HCT116 (cell line): ENCODE measurements around the gene CTNNA2. TPM values are rescaled to one million over a fixed set of nuclear protein-coding genes. Genes with fewer than 3 reads are reported as not detected.
A peak's percentile ranks its signal among the peaks of the same experiment; 100 is the strongest.

ENCODE experiments used
- ATAC-seq: fragments of 200-7000 bp; cut with Tn5 transposase; 2 replicates; pipeline ENCODE4 v1.9.1; 2020; ENCODE audit warnings: mild to moderate bottlenecking, moderate library complexity
- Bru-seq: library from RNA; stranded (reverse); fragments of 400-500 nt; gene quantifications from one replicate; lab custom pipeline; 2021; lab: Mats Ljungman, UMichigan
- BruChase-seq, 2 experiments: library from RNA; stranded (reverse); fragments of 400-500 nt; gene quantifications; one replicate each; lab custom pipeline; 2021; lab: Mats Ljungman, UMichigan
- BruUV-seq: library from RNA; stranded (reverse); fragments of 400-500 nt; replicated peaks from 2 replicates; lab custom pipeline; 2021; lab: Mats Ljungman, UMichigan
- CTCF ChIA-PET: fragments of 300-600 bp; sonication (Branson Sonifier 250); formaldehyde crosslinking; loops from one replicate; lab custom pipeline; 2021; ENCODE audit warnings: antibody characterized with exemption; lab: Charles Lee
- POLR2A ChIA-PET: fragments of 300-600, 350-600 bp; sonication (Branson Sonifier 250); formaldehyde crosslinking; loops from one replicate; lab custom pipeline; 2021; ENCODE audit warnings: antibody characterized with exemption; lab: Charles Lee
- RAD21 ChIA-PET, 2 experiments: fragments of 300-600 bp; sonication (Branson Sonifier 250); formaldehyde crosslinking; loops; one replicate each; lab custom pipeline; 2023; ENCODE audit warnings: low total read pairs in 2 of 2; ENCODE audit not compliant: uncharacterized antibody in 2 of 2, unreplicated experiment in 2 of 2, low non-redundant PET in 1 of 2; lab: Charles Lee
- DNase-seq: peaks from one replicate; pipeline ENCODE4 v3.0.0-alpha.2; 2010; ENCODE audit warnings: low read depth, low spot score
- H2AFZ ChIP-seq: fragments of 200-600 bp; shearing (Covaris generic), sonication (generic); 2 replicates; pipeline ENCODE4 v1.6.1; 2017; ENCODE audit warnings: low read depth, mixed run types, mixed read lengths, antibody characterized with exemption, low read length; ENCODE audit not compliant: poor library complexity, severe bottlenecking
- H3K27ac ChIP-seq: 2 replicates; pipeline ENCODE4 v1.5.1; 2012; ENCODE audit warnings: low read depth, low read length
- H3K27me3 ChIP-seq: fragments of 200-600 bp; sonication (generic); 2 replicates; pipeline ENCODE4 v1.6.1; 2016; ENCODE audit warnings: mixed run types, low read length, mixed read lengths; ENCODE audit not compliant: insufficient read depth
- H3K36me3 ChIP-seq, 2 experiments: fragments of 200-500 bp in 1 of 2; fragments of 200-600 bp in 1 of 2; sonication (Bioruptor generic) in 1 of 2; sonication (generic) in 1 of 2; 2 replicates each; pipeline versions ENCODE4 v1.5.1 to v1.6.1; 2014 to 2016; ENCODE audit warnings: low read length in 2 of 2, inconsistent platforms in 1 of 2, mixed read lengths in 1 of 2, mixed run types in 1 of 2; ENCODE audit not compliant: insufficient read depth in 2 of 2, control insufficient read depth in 1 of 2
- H3K4me1 ChIP-seq, 2 experiments: fragments of 200-600 bp in 1 of 2; sonication (generic) in 1 of 2; 2 replicates each; pipeline versions ENCODE4 v1.5.1 to v1.6.1; 2012 to 2017; ENCODE audit warnings: low read length in 2 of 2, inconsistent platforms in 1 of 2, mild to moderate bottlenecking in 1 of 2, mixed read lengths in 1 of 2, mixed run types in 1 of 2, moderate library complexity in 1 of 2; ENCODE audit not compliant: insufficient read depth in 2 of 2, control insufficient read depth in 1 of 2
- H3K4me2 ChIP-seq: fragments of 200-600 bp; sonication (generic); 2 replicates; pipeline ENCODE4 v1.6.1; 2017; ENCODE audit warnings: mixed run types, low read length, mixed read lengths
- H3K4me3 ChIP-seq, 2 experiments: fragments of 200-600 bp in 1 of 2; sonication (generic) in 1 of 2; replicated peaks in 1 of 2; 2 replicates each; pipeline ENCODE4 v1.5.1; 2011 to 2016; ENCODE audit warnings: low read length in 2 of 2, control low read depth in 1 of 2, low read depth in 1 of 2, mild to moderate bottlenecking in 1 of 2, mixed read lengths in 1 of 2, mixed run types in 1 of 2
- H3K79me2 ChIP-seq: fragments of 200-600 bp; sonication (generic); 2 replicates; pipeline ENCODE4 v1.6.1; 2017; ENCODE audit warnings: mild to moderate bottlenecking, mixed run types, low read length, moderate library complexity, mixed read lengths; ENCODE audit not compliant: insufficient read depth
- H3K9ac ChIP-seq: fragments of 200-600 bp; sonication (generic); 2 replicates; pipeline ENCODE4 v1.6.1; 2016; ENCODE audit warnings: low read length, mixed read lengths
- H3K9me2 ChIP-seq: fragments of 200-600 bp; sonication (generic), shearing (Covaris generic); 2 replicates; pipeline ENCODE4 v1.6.1; 2017; ENCODE audit warnings: mixed run types, mild to moderate bottlenecking, moderate library complexity; ENCODE audit not compliant: insufficient read depth
- H3K9me3 ChIP-seq, 2 experiments: fragments of 200-500 bp in 1 of 2; fragments of 200-600 bp in 1 of 2; sonication (Bioruptor generic) in 1 of 2; sonication (generic) in 1 of 2; 2 replicates each; pipeline ENCODE4 v1.6.1; 2014 to 2017; ENCODE audit warnings: low read length in 2 of 2, mixed read lengths in 2 of 2, inconsistent platforms in 1 of 2, low read depth in 1 of 2, mild to moderate bottlenecking in 1 of 2, mixed run types in 1 of 2, moderate library complexity in 1 of 2; ENCODE audit not compliant: control insufficient read depth in 1 of 2, insufficient read depth in 1 of 2
- H4K20me1 ChIP-seq: fragments of 200-600 bp; sonication (generic), shearing (Covaris generic); 2 replicates; pipeline ENCODE4 v1.6.1; 2017; ENCODE audit warnings: mixed run types, mild to moderate bottlenecking, moderate library complexity; ENCODE audit not compliant: insufficient read depth
- CBX3 ChIP-seq: IDR thresholded peaks from 2 replicates; pipeline ENCODE4 v1.6.1; 2012; ENCODE audit warnings: low read depth
- EZH2 ChIP-seq: fragments of 200-600 bp; sonication (generic); IDR thresholded peaks from 2 replicates; pipeline ENCODE4 v1.6.1; 2017; ENCODE audit warnings: antibody characterized with exemption, mixed run types
- EZH2phosphoT487 ChIP-seq: fragments of 200-600 bp; IDR thresholded peaks from 2 replicates; pipeline ENCODE4 v1.6.1; 2018; ENCODE audit warnings: antibody characterized with exemption, borderline replicate concordance
- FOSL1 ChIP-seq: IDR thresholded peaks from 2 replicates; pipeline ENCODE4 v1.6.1; 2012; ENCODE audit warnings: low read depth
- JUND ChIP-seq: IDR thresholded peaks from 2 replicates; pipeline ENCODE4 v1.6.1; 2012
- MAX ChIP-seq: IDR thresholded peaks from 2 replicates; pipeline ENCODE4 v1.6.1; 2012
- RAD21 ChIP-seq: IDR thresholded peaks from 2 replicates; pipeline ENCODE4 v1.6.1; 2012; ENCODE audit warnings: low read depth, mild to moderate bottlenecking
- SIN3A ChIP-seq: IDR thresholded peaks from 2 replicates; pipeline ENCODE4 v1.6.1; 2012; ENCODE audit warnings: low read depth
- SP1 ChIP-seq: IDR thresholded peaks from 2 replicates; pipeline ENCODE4 v1.6.1; 2012; ENCODE audit warnings: low read depth
- TCF7L2 ChIP-seq: IDR thresholded peaks from 2 replicates; pipeline ENCODE4 v1.7.0; 2011; ENCODE audit warnings: borderline replicate concordance, inconsistent platforms; ENCODE audit not compliant: insufficient read depth, insufficient read length; ENCODE audit errors: extremely low read depth
- ZFX ChIP-seq: fragments of 450-650 bp; IDR thresholded peaks from 2 replicates; pipeline ENCODE4 v1.6.1; 2017
- ZNF274 ChIP-seq: fragments of 200-500 bp; sonication (Bioruptor generic); IDR thresholded peaks from 2 replicates; pipeline ENCODE4 v1.6.1; 2014; ENCODE audit warnings: mild to moderate bottlenecking, low read depth, low read length, inconsistent platforms
- intact Hi-C: fragments of 100-400 bp; cut with micrococcal nuclease; formaldehyde crosslinking; loops from 2 replicates; pipeline ENCODE4 v1.10.0; 2022
- long read RNA-seq: library from polyadenylated mRNA; unstranded; transcript quantifications from one replicate; pipeline ENCODE4 v2.0.0, GENCODE V29; 2021; ENCODE audit not compliant: unreplicated experiment
- polyA plus RNA-seq: library from polyadenylated mRNA; unstranded; fragments of >200 nt; gene quantifications from 2 replicates; pipeline ENCODE4 v1.2.1, GENCODE V29; 2012; ENCODE audit warnings: missing spikeins
- total RNA-seq: library from RNA; stranded (reverse); gene quantifications from one replicate; pipeline ENCODE4 v1.2.1, GENCODE V29; 2021; ENCODE audit not compliant: unreplicated experiment
- TF ChIP-seq, protein P1 (sequence below): IDR thresholded peaks from 2 replicates; pipeline ENCODE4 v1.6.1; 2011; ENCODE audit warnings: mild to moderate bottlenecking, low read length, moderate library complexity; ENCODE audit not compliant: insufficient replicate concordance; ENCODE audit errors: extremely low read depth
- TF ChIP-seq, protein P2 (sequence below), 3 experiments: fragments of 200-600 bp in 1 of 3; sonication (generic) in 1 of 3; IDR thresholded peaks in 2 of 3; conservative IDR thresholded peaks in 1 of 3; 2 replicates each; pipeline ENCODE4 v1.5.1; 2012 to 2017; ENCODE audit warnings: low read depth in 2 of 3, low read length in 2 of 3, antibody characterized with exemption in 1 of 3, borderline replicate concordance in 1 of 3, control low read depth in 1 of 3, mild to moderate bottlenecking in 1 of 3, mixed read lengths in 1 of 3, mixed run types in 1 of 3, moderate library complexity in 1 of 3; ENCODE audit not compliant: insufficient read depth in 1 of 3

The CTNNA2 gene
- total RNA-seq (not detected), Bru-seq, nascent RNA (percentile 0 among the genes with signal in this experiment), BruChase-seq, experiment 1, labeled RNA remaining after a 6-hour chase (percentile 0 among the genes with signal in this experiment), BruChase-seq, experiment 2, labeled RNA remaining after a 2-hour chase (percentile 0 among the genes with signal in this experiment)
- polyA plus RNA-seq, result not detected in 2 replicates
- long read RNA-seq, result 0 reads

DNA sequence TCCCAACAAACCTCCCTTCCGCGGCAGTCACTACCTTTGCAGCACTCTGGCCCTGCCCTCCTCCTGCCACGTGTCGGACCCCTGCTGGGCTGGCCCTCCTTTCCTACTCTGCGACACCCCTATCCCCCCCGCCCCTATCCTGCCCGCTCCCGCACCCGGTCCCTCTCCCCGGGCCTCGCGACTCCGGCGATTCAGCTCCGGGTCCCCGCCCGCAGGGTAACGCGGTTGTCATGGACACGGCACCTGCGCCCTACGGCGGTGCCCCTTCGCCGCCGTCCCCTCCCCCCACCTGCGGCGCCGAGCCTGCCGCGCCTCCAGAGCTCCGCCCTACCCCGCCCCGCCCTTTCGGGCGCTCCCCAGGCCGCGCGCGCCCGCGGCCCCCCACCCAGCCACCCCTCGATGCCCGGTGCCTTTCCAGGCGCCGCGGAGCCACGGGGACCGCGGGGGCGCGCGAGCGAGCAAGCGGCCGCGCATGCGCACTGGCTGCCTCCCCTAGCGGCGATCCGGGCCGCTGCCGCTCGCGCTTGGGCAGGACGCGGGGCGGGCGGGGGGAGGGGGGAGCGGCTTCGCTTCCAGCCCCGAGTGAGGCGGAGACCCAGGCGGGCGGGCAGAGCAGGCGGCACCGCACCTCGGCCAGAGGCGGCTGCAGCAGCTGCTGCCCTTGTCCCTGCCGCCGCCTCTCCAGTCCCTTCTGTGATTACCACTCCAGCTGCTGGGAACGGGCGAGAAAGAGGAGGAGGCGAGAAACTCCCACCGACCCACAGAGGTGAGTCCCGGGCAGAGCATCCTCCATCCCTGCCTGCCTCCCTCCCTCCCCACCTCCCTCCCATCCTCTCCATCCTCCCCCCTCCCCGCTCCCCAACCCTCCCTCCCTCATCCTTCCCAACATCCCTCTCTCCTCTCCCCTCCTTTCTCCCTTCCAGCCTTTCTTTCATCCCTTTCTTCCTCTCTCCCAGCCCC is at the start of gene CTNNA2:
Gene CTNNA2 (plus strand): TSS at position 610 of the 960 bp plus-strand sequence.
- no peak within 1 kb of the TSS for H2AFZ ChIP-seq
- CTCF ChIA-PET, result no interaction called here

More for the DNA sequence above, at the start of gene CTNNA2:
- POLR2A ChIA-PET, result no interaction called here
- H4K20me1 ChIP-seq, result no peaks in the 10 kb centered on the region
- peaks cover 0 to 31% of the 10 kb centered on the region in 2 experiments; a peak in 2 of 4 replicates for H3K9me3 ChIP-seq
- intact Hi-C loops, result no loop called here
- H3K9ac ChIP-seq, result no peak within 1 kb of the TSS
- H3K79me2 ChIP-seq, result no peaks in the 10 kb centered on the region
- H3K4me1 ChIP-seq, result no peaks in the 10 kb centered on the region
- no peak within 1 kb of the TSS for H3K4me2 ChIP-seq
- H3K9me2 ChIP-seq, result no peaks in the 10 kb centered on the region
- no peak for ATAC-seq
- TF ChIP-seq ZNF274, result no peak
- no peak for TF ChIP-seq JUND
- no peak for TF ChIP-seq SIN3A
- no peak for TF ChIP-seq MAX
- TF ChIP-seq, protein P1, sequence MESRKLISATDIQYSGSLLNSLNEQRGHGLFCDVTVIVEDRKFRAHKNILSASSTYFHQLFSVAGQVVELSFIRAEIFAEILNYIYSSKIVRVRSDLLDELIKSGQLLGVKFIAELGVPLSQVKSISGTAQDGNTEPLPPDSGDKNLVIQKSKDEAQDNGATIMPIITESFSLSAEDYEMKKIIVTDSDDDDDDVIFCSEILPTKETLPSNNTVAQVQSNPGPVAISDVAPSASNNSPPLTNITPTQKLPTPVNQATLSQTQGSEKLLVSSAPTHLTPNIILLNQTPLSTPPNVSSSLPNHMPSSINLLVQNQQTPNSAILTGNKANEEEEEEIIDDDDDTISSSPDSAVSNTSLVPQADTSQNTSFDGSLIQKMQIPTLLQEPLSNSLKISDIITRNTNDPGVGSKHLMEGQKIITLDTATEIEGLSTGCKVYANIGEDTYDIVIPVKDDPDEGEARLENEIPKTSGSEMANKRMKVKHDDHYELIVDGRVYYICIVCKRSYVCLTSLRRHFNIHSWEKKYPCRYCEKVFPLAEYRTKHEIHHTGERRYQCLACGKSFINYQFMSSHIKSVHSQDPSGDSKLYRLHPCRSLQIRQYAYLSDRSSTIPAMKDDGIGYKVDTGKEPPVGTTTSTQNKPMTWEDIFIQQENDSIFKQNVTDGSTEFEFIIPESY, result no peak
- TF ChIP-seq TCF7L2, result no peak
- no peak for TF ChIP-seq RAD21
- TF ChIP-seq SP1, result no peak
- TF ChIP-seq, protein P2, sequence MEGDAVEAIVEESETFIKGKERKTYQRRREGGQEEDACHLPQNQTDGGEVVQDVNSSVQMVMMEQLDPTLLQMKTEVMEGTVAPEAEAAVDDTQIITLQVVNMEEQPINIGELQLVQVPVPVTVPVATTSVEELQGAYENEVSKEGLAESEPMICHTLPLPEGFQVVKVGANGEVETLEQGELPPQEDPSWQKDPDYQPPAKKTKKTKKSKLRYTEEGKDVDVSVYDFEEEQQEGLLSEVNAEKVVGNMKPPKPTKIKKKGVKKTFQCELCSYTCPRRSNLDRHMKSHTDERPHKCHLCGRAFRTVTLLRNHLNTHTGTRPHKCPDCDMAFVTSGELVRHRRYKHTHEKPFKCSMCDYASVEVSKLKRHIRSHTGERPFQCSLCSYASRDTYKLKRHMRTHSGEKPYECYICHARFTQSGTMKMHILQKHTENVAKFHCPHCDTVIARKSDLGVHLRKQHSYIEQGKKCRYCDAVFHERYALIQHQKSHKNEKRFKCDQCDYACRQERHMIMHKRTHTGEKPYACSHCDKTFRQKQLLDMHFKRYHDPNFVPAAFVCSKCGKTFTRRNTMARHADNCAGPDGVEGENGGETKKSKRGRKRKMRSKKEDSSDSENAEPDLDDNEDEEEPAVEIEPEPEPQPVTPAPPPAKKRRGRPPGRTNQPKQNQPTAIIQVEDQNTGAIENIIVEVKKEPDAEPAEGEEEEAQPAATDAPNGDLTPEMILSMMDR (IDR thresholded peaks at IDR 0.05 in 2 of 3, conservative IDR thresholded peaks at IDR 0.05 in 1 of 3; ENCODE audit: borderline replicate concordance in 1 of 3, insufficient read depth in 1 of 3, low read depth in 2 of 3, low read length in 2 of 3), result no peak
- no peak for TF ChIP-seq CBX3
- no peak for TF ChIP-seq ZFX
- TF ChIP-seq EZH2phosphoT487, result no peak
- no peak for TF ChIP-seq EZH2
- TF ChIP-seq FOSL1, result no peak
- RAD21 ChIA-PET, result no interaction called here
- no peaks in the 10 kb centered on the region for H3K36me3 ChIP-seq
- H3K4me3 ChIP-seq, result no peak within 1 kb of the TSS
- no peak for DNase-seq
- H3K27me3 ChIP-seq, result no peaks in the 10 kb centered on the region
- H3K27ac ChIP-seq, result no peak within 1 kb of the TSS
- BruUV-seq, result no TSS peak
